Myocyte (in vitro differentiated cells): ENCODE results near the gene SEMA3B. TPM values are rescaled to one million over a fixed set of nuclear protein-coding genes. Genes with fewer than 3 reads are reported as not detected.
A peak's percentile ranks its signal among the peaks of the same experiment; 100 is the strongest.
"Not testable (repeated sequence)": the region's sequence is repeated elsewhere in the genome, so short reads cannot be mapped to it uniquely, and the experiment has no call there.

Source experiments
- DNase-seq: peaks from one replicate; pipeline ENCODE4 v3.0.0-alpha.2; 2012; ENCODE audit warnings: low read depth
- total RNA-seq: library from RNA; depleted of rRNA; stranded (reverse); fragments of >200 nt; gene quantifications from 2 replicates; pipeline ENCODE4 v1.2.3, GENCODE V29; 2014

SEMA3B gene
- total RNA-seq, 1 donor from 2014 or later = 8.3 TPM

DNA sequence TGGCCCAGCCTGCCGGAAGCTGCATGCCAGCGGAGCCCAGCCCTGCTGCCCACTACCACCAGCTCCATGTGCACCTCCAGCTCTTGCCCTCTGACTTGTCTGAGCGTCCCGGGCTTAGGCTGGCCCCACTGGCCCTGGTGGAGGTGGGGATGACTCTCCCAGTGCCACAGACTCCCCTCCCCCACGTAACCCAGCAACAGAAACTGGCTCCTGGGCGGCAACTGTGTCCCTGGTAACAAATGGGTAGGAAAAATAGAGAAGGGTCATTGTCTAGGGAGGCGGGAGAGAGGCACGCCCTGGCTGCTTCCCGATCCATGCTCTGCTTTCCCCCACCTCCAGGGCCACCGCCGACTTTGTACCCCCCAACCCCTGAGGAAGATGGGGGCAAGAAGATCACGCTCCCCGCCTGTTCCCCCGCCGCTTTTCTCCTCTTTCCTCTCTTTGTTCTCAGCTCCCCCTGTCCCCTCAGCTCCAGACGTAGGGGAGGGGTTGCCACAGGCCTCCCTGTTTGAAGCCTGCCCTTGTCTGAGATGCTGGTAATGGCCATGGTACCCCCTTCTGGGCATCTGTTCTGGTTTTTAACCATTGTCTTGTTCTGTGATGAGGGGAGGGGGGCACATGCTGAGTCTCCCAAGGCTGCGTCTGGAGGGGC lies 10.8 kb upstream of the SEMA3B start:
- no peak for DNase-seq

DNA sequence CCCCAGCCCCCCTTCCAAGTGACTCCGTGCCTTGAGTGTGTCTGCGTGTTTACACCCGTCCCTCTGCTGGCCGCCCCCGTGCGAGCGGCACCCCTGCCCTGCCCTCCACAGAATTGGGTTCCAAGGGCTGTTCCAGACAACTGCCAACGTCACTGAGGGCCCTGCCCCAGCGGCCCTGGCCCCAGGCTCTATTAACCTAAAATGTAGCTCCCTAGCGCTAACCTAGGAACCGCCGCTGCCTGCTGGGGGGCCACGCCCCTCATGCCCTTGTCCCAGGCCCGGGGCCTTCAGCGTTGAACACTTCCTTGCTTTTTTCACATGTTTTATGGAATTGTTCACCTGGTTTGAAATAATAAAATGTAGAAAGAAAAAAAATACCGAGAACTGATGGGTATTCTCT lies 10.0 kb upstream of the SEMA3B start:
- no peak for DNase-seq

DNA sequence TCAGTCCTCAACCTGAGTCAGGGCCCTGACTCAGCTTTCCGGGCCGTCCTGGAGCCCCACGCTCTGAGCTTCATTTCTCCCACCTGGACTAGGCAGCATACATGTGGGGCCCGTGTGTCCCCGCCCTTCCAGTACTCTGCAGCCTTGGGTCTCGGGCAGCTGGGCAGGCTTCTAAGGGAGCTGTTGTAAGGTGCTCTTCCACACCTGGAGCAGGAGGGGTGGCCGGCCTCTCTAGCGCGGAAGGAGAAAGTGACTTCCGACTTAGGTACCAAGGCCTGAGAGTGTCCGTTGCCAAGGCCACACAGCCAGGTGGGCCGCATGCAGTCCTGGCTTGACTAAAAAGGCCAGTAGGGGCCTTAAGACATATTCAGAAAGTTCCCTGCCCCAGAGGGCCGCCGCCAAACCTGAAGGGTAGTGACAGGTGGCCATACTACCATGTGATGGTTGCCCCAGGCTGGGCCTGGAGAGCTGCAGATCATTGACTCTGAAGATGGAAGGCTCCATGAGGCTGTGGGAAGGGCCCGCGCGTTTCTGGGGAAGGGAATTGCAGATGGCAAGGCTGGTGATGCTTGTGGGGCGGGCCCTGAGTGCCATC lies 9.4 kb upstream of the SEMA3B start:
- no peak for DNase-seq

DNA sequence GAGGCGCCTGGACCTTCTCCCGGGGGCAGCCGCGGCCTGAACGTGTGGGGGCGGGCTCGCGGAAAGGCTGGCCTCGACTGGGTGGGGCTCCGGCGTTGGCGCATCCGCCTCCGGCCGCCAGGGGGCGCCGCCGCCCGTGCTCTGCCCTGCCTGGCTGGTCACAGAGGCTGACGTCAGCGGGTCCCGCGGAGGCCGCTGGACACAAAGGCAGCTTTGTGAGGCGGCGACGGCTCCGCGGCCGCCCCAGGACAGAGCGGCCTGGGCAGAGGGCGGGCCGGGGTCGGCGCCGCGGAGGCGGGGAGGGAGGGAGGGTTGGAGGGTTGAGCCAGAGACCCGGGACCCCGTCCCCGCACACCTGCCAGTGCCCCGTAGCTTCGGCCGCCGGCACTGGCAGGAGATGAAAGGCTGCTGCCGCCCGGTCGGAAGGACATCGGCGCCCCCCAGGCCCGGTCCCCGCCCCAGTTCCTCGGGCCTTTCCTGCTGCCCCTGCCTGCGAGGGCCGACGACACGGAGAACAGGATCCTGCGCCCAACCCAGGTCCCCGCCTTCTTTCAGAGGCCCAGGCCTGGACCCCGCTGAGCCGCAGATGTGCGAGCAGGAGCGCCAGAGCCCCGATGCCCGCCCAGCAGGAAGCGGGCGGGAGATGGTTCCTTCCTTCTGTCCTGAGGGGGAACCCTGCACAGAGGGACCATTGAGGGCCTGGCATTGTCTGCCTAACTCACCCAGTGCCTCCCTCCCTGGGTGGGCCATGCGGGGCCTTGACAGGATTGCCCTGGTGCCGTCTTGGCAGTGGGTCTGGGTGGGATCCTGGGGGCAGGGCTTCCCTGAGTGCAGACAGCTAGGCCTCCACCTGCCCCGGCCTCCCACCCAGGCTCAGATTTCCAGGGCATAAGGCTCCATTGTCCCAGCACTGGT lies 8.7 kb upstream of the SEMA3B start:
- DNase-seq = peak; percentile 91

DNA sequence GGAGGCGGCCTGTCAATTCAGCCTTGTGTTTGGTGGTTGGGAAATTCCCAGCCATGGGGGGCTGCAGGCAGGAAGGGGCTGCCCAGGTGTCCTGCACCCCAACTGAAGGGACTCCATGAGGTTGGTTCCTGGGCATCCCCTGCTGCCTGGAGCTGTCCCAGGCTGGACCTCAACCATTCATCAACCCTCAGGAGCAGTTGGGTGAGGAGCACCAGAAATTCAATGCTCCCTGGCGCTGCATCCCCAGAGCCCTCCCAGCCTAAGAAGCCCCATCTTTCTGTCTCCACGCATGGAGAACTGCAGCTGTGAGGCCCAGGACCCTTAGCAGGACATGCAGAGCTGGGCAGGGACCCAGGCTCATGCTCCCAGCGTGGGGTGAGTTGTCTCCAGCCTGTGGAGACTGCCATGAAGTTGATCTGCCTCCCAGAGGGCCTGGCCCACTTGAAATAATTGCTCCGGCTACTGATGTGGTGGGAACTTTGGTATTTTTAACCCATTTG lies 8.0 kb upstream of the SEMA3B start:
- DNase-seq = no peak

DNA sequence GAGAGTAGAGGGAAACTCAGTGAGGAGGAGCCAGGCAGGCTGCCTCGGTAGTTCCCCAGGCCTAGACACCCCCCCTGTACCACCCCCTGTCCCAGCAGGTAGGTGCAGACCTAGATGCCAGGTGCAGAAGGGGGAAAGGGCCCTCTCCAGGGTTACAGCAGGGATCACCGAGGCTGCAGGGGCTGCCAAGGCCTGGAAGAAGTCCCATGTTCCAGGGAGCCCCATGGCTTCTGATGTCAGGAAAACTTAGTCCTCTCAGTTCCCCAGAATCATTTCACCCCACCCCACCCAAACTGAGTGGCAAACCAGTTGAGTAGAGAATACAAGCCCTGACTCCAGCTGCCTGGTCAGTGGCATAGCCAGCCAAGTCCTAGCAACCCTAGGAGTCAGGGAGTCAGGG lies 7.4 kb upstream of the SEMA3B start:
- DNase-seq = no peak

DNA sequence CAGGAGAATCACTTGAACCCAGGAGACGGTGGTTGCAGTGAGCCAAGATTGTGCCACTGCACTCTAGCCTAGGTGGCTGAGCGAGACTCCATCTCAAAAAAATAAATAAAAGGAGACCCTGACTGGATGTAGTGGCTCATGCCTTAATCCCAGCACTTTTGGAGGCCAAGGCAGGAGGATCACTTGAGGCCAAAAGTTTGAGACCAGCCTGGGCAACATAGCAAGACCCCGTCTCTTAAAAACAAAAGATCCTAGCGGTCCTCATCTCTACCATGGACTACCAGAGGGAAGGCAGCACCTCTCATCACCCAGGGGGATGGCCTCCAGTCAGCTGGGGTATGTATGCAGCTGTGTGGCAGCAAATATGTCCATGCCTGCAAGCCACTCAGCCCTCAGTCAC lies 6.7 kb upstream of the SEMA3B start:
- DNase-seq = not testable (repeated sequence)

DNA sequence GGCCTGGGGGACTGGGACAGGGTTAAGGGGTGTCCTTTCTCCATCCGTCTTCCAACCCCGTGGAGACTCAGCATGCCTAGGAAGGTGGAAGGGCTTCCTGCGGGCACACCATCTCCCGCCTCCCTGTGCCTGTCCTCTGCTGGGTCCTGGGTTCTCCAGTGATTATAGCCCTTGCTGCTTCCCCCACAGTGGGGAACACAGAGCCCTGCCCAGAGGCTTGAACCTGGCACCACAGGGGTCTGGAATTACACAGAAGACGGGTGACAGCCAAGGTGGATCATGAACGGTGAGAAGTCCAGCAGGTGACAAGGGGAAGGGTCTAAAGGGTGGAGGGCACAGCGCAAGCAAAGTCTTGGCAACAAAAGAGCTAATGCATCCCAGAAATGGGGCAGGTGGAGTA lies 6.2 kb upstream of the SEMA3B start:
- DNase-seq = no peak

DNA sequence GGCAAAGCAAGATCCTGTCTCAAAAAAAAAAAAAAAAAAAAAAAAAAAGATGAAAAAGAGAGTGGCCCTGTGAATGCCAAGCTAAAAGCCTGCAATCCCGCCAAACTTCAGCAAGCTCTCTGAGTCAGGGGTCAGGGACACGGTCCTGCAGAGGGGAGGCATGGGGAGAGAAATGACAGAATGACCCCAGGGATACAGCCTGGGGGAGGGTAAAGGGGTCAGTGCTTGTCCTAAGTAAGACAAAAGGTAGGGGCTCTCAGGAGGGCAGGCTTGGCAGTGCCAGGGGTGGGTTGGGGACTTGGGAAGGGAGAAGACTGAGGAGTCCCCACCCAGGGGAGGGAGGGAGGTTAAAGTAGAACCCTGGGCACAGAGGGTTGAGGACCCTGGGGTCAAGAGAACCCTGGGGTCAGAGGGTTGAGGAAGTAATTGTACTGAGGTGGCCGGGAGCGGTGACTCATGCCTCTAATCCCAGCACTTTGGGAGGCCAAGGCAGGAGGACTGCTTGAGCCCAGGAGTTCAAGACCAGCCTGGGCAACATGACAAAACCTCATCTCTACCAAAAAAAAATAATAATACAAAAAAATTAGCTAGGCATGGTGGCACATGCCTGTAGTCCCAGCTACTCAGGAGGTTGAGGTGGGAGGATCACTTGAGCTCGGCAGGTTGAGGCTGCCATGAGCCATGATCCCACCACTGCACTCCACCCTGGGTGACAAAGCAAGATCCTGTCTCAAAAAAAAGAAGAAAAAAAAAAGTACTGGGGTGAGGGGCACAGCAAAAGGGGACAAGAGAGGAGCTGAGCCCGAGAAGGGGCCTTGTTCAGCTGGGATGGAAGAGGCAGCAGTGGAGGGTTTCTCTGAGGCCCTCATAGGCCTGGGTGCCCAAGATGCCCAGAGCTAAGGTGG lies 5.2 kb upstream of the SEMA3B start:
- DNase-seq = no peak

DNA sequence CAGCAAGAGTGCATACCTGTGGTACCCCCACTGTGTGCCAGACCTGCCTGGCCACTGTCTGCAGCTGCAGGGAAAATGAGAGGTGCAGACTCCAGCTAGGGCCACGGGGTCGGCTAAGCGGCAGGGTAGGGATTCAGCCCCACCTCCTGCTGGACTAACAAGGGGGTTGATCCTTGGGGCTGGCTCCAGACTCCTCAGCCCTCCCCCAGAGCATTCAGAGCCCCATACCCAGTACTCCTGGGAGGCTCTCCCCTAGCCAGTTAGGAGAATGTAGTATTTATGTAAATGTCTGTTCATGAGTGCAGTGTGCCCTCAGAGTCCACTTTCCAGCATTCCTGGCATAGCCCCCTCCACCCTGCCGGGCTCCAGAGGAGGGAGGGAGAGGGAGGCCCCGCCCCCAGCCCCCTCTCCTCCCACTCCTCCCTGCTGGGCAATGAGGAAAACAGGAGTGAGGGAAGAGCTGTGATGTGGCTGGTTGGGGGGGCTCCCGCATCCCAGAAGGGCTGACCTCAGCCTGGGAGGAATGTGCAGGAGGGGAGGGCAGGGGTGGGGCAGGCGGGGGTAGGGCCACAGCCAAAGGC lies 4.5 kb upstream of the SEMA3B start:
- DNase-seq = peak; percentile 93

DNA sequence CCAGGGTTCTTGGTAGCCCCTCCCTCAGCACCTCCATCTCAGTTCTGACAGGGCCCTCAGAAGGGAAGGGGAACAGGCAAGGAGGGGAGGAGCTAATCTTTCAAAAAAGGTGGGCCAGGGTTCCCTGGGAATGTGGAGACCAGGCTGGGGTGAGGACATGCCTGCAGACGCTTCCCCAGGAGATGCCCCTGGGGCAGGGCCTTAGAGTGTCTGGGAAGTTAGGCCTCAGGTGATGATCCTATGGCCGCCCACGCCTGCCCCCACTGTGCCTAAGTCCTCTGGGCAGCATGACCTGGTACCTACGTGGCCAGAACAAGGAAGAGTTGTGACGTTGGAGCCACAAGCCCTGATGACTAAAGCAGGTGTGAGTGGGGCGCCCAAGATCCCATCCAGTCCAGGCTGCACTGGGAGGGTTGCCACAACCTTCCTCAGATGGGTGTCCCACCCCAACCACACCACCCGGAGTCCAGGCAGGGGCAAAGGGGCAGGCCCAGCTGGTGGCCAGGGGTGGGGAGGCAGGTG lies 3.9 kb upstream of the SEMA3B start:
- peak; percentile 58 for DNase-seq

DNA sequence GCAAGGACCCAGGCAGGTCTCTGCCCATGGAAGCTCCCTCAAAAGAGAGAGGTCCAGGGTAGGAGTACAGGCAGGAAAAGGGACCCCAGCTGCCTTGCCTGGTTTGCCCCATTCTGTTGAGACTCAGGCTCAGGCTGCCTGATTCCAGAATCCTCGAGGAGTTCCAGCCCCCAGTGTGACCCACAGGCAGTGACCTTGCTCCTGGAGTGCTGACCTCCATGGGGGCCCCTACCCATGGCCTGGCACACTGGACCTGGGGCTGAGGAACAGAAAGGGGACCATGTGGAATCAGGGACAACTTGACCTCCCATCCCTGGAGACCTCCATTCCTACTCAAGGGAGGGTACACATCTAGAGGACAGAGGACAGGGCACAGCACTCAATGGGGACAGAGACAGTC lies 3.4 kb upstream of the SEMA3B start:
- no peak for DNase-seq

DNA sequence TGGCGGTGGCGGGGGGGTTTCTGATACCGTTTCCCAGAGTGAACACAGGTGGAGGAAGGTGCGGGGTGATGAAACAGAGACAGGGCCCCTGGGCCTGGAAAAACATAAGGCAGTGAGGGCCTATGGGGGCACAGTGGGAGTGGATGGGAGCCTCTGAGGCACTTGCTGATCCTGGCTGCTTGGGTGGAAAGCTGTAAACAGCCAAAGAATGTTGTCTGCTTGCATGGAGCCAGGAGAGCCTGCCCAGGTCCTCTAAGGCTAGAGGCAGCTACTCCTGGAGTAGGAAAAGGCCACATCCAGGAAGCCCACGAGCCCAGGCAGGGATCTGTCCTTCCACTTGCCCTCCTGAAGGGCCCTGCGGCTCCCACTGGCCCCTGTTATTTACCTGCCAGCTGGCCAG lies 2.9 kb upstream of the SEMA3B start:
- DNase-seq = no peak

DNA sequence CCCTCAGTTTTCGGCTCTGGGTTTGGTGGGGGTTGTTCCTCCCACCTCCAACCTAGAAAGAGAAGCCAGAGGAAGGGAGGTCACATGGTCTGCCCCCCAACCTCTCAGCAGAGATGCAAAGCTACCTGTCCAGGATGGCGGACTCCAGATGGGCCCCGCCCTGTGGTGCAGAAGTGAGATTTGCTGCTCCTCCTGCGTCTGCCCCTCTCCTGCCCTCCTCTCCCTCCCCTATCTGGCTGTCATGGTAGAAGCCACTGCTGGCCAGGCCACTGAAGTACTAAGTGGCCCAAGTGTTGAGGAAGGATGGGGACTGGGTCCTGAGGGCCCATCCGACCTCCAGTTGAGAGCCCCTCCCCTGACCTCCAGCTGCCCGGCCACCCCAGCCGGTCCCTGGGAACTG lies 2.1 kb upstream of the SEMA3B start:
- no peak for DNase-seq

DNA sequence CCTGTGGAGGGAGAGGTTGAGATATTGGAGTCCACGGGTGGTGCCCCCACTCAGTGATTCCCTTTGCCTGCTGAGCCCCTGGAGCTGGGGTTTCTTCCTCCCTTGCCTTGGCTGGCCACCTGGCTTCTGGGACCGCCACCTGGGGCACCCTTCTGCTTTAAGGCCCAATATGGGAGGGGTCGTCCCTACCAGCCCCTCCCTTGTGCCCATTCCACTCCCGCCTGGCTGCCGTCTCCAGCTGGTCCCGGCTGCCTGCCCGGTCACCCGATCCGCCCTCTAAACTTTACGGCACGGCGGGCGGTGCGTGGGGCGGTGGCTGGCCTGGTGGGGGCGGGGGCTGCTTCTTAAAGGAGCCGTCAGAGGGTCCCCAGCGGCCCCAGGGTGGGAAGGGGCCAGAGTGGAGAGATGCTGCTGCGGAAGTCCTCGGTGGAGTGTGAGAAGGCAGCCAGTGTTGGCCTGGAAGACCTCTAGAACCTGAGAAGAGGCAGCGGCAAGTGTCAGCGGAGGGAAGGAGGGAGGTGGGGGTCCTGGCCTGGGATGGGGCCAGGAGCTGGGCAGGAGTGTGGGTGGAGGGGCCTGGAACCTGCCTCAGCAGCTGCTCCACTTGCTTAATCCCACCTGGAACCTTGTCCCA lies 1.6 kb upstream of the SEMA3B start:
- peak; percentile 69 for DNase-seq

DNA sequence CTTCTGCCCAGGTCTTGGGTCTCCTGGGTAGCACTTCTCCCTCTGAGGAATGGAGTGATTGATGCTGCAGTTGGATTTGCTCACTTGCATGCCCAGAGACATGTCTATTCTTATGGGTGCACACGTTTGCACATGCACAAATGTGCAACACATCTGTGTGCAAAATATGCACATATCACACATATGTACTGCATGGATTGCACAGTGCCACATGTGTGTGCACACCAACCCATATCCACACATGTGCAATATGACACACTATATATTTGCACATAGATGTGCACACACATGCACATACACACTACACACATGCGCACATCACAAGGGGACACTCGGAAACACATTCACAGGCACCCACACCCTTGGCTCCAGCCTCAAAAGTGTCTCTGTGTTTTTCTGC lies 671 bp upstream of the SEMA3B start:
- DNase-seq = no peak

DNA sequence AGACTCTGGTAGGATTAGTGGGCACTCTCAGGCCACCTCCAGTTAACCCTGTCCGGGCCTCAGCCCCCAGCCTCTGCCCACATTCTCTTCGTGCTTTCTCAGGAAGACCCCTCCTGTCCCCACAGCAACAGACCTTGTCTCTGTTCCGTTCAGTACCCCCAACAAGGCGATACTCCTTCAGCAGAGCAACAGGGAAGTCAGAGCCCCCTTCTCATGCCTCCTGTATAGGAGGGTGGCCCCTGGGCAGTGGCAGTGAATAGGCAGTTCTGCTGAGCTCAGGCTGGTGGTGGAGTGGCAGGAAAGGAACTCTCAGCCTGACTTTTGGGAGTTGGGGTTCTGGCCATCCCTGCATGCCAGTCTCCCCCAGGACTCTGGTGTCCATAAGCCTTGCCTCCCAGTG lies 513 bp downstream of the SEMA3B start:
- DNase-seq = no peak

DNA sequence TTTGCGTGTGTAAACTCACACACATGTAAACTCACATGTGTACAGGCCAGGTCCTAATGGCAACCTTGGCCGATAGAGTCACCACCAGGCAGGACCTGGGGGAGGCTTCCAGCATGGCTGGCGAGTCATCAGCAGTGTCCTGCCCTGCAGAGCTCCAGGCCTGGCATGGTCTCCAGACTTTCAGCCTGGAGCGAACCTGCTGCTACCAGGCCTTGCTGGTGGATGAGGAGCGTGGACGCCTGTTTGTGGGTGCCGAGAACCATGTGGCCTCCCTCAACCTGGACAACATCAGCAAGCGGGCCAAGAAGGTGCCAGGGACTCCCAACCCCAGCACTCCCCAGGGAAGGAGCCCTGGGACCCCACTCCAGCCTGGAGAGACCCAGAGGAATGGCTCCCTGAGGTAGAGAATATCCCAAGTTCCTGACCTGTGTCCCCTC lies 1.0 kb downstream of the SEMA3B start:
- peak; percentile 67 for DNase-seq

DNA sequence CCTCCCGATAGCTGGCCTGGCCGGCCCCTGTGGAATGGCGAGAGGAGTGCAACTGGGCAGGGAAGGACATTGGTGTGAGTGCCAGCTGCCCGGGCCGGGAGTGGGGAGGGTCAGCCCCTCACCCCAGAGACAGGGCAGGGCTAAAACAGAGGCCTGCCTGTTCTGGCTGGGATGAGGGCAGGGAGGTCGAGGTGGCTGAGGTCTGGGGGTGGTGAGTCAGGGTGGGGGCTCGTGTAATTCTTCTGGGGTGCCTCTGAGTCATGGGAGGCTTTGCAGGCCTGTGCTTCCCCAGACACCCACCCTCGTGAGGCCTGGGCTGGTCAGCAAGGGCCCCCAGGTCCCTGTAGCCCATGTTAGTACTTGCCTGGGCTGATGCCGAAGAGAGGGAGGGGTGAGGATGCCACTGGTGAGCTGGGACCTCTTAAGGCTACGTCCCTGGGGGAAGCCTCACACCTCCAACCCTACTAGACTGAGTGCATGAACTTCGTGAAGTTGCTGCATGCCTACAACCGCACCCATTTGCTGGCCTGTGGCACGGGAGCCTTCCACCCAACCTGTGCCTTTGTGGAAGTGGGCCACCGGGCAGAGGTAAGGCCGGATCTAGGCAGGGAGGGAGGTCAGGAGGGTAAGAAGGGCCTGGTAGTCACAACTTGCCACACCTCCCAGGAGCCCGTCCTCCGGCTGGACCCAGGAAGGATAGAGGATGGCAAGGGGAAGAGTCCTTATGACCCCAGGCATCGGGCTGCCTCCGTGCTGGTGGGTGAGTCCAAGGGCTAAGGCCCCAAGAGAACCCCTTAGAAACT lies 1.7 kb downstream of the SEMA3B start:
- peak; percentile 51 for DNase-seq
